HG03558 (cell line): ENCODE data around the gene SMCP.

Experiments
- ATAC-seq: cut with Tn5 transposase; IDR thresholded peaks from one replicate; pipeline ENCODE4 v1.9.1; 2021; ENCODE audit warnings: moderate number of reproducible peaks; ENCODE audit not compliant: unreplicated experiment; ENCODE audit errors: extremely low read depth

SMCP gene

DNA sequence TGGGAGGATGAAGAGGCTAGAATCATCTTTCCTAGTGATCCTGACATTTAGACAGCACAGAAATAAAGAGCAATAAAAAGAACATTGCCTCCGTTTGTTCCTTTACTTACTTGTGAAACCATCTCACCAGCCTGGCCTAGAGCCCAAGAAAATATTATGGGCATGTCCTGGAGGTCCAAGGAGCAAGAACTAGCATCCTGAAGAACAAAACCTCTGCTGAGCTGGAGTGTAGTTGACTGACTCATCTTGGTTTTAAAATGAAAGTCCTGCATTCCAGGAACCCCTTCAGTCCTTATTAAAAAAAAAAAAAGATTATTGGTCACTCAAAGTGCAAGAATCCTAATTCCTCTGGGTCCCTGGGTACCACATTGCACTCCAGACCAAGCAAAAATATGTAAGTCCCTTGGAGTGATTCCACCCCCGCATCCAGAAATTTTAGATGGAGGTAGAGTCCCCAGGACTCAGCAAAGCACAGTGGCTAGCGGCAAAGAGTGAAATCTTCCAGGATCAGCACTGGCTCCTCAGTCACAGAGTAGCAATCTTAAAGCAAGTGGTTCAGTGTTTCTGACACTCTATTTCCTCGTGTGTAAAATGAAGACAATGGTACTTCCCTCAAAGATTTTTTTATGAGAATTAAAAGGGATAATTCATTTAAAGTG is 7.0 kb downstream of the SMCP start:
- ATAC-seq = no peak

DNA sequence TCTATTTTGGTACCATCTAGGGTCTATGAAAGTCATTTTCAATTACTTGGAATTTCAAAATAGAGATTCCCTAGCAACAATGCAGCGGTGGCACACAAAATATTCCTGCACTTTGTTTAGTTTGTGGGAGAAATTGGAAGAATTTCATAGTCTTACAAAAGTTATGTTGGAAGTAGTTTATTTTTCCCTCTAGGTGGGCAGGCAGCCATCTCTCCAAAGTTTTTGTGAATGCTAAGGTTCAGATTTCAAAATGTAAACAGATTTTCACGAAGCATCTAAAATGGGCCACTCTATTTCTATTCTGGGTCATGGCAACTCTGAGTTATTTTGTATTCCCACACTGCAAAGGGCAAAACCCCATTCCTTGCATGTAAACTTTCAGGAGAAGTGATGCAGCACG is 8.0 kb downstream of the SMCP start:
- ATAC-seq = no peak

DNA sequence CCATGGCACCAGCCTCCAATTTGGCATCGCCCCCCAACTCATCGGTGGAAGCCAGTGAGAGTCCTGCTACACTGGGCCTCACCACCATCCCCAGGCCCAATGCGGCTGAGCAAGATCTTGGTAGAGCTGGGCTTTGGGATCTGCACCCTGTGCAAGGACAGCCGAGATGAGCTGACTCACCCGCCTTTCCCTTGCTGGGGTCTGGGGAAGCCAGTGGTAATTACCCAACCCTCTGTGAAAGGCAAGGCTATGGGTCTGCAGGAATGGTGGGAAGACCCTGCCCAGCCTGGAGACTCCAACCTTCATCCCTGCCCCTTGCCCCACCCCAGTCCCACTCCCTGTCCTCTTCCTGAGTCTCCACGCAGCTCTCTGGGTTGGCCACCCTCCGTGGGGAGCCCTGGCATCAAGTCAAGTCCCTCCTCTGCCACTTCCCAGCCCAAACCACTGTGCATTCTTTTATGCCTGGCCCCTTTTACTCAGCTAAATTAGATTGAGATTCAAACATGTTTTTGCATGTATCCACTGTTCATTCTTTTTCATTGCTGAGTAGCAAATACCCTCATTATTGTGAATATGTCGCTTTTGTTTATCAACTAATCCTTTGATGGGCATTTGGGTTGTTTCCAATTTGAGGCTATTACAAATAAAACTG is 8.8 kb downstream of the SMCP start:
- no peak for ATAC-seq

DNA sequence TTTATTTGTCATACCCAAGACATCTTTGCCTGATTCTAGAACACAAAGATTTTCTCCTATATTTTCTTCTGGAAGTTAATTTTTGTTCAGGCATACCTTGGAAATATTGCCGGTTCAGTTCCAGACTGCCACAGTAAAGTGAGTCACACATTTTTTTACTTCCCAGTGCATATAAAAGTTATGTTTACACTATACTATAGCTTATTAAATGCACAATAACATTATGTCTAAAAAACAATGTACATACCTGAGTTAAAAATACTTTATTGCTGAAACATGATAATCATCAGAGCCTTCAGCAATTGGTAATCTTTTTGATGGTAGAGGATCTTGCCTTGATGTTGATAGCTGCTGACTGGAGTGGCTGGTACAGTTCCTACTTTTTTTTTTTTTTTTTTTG is 10.0 kb downstream of the SMCP start:
- no peak for ATAC-seq

DNA sequence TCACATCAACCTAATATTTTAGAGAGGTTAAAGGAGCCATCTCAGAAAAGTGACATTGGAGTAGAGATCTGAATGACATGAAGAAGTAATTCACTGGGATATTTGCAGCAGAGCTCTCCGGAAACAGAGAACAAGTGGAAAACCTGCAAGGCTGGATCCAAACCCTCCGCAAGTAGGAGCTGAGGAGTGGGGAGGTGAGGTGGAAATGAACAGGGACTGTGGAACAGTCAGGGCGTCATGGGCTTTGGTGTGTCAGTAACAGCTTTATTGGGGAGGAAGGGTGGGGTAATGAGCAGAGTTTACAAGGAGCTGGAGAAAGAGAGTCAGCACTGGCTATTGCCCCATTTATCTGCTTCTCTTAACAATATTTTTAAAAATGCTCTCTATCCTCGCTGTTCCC is 20.9 kb downstream of the SMCP start:
- ATAC-seq = no peak

DNA sequence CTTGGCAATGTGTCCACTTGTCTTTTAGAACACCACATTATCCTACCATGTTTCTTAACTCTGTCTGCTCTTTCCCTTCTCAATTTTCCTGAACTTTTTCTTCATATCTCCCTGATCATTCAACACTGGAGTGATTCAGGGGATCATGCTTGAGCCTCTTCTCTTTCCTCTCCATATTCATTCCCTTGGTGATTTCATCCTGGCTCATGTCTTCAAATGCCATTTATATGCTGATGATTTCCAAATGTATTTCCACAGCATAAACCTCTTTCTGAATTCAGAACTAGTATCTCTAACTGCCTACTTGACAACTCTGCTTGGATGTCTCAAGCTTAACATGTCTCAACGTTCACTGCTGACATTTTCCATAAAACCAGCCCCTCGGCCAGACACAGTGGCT is 21.8 kb downstream of the SMCP start:
- no peak for ATAC-seq

DNA sequence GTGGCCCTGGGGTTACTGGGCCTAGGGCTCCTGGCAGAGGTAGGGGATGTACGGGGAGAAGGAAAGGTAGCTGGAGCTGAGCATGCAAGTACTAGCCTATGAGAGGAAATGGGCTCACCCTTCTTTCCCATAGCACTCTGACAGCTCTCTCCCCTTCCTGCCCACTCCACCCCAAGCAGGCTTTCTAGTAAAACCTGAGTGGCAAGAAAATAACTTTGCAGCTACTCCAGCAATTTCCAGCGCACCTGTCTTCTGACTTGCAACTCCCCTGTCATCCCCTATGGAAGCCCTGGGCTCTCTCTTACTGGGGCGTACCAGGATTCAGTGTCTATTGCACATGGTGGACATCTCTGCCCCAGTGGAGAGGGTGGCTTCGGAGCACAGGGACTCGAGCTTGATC is 23.5 kb downstream of the SMCP start:
- no peak for ATAC-seq

DNA sequence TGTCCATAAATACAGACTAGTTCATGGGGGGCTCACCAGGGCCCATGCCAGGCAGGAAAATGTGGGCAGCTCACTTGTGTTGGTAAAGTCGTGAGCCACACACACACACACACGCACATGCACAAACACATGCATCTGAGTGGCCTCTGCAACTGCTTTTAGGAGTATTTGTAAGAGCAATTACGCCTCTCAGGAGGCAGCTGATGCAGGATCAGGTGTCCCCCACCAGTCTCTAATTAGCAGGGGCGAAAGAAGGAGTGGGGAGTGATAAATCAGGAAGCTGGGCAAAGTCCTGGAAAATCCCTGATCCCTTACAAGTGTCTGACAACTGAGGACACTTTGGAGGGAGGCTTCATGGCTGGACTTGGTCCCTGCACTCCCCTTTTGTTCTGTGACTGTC is 24.5 kb downstream of the SMCP start:
- no peak for ATAC-seq

DNA sequence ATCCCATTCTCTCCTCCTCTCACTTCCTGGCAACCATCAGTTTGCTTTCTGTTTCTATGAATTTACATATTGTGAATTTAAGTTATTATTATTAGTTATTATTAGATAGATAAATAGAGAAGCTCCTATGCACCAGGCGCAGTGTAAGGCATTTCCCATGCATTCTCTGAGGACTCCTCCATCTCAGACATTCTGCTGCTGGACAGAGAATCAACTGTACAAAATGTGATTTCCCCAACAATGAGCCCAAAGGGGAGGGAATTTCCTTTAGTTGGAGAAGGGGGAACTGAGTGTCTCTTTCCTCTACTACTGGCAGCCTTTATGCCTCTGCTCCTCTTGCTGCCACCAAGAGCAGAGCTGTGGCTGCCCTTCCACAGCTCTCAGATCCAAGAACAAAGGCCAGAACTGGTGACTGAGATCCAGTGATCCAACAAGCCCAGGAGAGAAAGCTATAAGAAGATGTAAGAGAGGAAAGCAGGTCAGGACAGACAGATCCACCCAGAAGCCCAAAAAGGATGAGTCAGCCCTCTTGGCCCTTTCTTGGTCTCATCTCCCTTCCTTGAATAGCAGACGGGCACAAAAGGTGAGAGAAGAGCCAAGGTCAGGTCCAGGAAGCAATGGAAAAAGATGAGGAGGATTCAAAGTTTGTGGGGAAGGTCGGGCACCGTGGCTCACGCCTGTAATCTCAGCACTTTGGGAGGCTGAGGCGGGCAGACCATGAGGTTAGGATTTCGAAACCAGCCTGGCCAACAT is 26.7 kb downstream of the SMCP start:
- ATAC-seq = no peak

DNA sequence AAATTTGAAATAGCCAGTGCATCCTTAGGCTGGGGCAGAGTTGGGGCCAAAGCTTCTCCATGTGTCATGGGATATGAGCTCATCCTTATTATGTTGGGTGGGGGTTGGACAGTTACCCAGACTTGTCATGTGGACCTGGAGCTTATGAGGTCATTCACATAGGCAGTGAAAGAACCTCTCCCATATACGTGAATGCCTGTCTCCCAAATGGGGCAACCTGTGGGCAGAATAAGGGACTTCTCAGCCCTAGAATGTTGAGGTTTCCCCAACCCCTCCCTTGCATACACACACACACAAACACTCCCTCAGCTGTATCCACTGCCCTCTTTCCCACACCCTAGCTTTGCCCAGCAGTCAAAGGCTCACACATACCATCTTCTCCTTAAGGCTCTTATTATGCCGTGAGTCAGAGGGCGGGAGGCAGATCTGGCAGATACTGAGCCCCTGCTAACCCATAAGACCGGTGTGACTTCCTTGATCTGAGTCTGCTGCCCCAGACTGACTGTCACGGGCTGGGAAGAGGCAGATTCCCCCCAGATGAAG is 28.0 kb downstream of the SMCP start:
- no peak for ATAC-seq

DNA sequence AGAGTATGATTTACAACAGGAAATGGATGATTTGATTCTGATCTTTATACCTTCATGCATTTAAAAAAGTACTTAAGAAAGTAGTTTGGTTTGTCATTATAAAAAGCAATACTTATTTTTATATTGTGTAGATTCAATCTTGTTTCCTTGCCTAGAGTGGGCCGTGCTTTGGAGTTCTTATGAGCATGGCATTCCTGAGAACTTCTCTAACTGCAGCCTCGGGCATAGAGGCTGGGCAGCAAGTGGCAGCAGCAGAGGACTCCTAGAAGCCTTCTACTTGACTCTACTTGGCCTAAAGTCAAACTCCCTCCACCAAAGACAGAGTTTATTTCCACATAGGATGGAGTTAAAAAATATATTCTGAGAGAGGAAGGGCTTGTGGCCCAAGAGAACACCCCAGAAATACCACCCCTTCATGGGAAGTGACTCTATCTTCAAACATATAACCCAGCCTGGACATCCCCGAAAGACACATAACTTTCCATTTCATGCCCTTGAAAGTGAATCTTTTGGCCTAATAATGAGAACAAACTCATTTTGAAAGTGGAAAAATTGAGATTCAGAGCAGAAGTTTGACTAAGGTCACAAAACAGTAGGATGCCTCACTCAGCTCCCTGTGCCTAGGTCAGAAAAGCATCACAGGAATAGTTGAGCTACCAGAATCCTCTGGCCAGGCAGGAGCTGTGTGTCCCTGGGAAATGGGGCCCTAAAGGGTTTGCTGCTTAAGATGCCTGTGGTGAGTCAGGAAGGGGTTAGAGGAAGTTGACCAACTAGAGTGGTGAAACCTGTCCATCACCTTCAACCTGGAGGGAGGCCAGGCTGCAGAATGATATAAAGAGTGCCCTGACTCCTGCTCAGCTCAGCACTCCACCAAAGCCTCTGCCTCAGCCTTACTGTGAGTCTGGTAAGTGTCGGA is 29.8 kb downstream of the SMCP start, which contains the start of gene IVL:
Gene IVL, plus strand, starts transcription at position 861 of the 916 bp plus-strand sequence. CDS start 1,252 bp downstream, outside the sequence.
- ATAC-seq = no peak

DNA sequence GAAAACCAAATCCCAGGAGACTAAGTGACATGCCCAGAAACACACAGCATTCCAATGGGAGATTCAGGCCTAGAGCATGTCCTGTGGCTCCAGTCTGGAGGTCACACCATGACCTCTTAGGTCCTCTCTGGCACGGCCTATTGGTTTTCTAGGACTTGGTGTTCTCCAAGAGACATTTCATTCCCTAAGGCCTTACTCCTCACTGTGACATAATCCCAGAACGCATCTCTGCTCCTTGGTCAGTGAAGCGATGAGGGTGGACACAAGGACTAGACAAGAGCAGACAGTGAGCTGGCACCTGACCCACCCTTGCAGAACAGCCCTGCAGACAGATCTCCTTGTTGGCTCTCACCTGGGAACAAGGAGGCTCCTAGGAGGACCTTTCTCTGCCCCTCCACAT is 31.1 kb downstream of the SMCP start:
- no peak for ATAC-seq

DNA sequence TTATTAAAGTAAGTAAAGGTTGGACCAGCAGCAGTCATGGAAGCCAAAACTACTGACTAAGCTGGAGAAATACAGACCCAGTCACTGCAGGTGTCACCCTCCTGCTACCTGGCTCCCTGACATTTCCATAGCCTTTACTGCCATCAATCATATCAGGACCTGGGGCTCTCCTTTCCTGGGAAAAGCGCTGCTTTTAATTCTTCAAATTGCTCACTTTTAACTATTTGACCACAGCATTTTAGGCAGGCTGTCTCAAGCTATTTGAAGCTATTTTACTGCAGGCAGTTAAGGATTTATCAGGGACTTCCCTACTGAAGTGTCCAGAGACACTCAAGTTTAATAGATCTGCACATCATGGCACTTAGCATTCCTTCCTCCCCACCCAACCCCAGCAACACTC is 34.3 kb downstream of the SMCP start:
- ATAC-seq = no peak

DNA sequence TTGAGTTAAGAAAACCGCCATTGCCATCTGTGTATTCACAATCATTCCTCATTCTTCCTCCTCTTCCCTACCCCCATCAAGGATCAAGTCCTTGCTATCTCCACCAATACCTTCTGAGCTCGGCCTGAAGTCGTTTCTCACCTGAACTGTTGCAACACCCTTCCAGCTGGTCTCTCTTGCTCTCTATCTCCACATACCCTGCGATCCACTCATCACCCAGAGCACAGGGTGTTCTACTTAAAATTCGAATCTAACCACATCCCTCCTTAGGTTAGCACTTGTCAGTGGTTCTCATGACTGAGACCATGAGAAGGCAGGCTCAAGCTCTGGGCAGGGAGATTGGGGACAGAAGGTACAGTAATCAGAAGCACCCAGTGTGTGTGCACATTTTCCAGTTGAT is 34.8 kb downstream of the SMCP start:
- ATAC-seq = no peak

DNA sequence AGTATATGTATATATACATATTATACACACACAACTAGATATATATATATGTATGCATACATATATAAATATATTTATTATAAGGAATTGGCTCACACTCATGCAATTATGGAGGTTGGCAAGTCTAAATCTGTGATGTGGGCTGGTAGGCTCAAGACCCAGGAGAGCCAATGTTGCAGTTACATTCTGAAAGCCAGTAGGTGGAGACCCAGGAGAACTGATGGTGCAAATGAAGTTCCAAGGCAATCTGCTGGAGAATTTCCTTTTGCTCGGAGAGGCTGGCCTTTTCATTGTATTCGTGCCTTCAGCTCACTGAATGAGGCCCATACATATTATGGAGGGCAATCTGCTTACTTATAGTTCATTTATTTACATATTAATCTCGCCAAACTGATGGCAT is 39.7 kb downstream of the SMCP start:
- ATAC-seq = no peak

DNA sequence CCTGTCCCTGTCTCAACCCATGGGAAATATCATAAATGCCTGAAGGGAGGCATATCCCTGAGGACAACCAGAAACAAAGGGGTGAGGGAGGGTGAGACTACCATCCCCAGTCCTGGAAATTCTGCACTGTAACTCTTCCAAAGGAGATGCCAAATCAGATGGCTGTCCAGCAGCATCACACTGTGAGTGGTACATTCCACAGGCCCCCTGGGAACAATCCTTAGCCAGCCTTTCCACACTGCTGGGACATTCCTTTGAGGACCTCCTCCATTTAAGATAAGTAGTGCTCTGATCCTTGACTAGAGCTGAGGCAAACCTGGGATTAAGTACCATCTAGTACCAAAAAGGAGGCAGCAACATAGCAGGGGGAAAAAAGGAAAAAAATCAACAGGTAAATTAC is 40.9 kb downstream of the SMCP start:
- ATAC-seq = no peak

DNA sequence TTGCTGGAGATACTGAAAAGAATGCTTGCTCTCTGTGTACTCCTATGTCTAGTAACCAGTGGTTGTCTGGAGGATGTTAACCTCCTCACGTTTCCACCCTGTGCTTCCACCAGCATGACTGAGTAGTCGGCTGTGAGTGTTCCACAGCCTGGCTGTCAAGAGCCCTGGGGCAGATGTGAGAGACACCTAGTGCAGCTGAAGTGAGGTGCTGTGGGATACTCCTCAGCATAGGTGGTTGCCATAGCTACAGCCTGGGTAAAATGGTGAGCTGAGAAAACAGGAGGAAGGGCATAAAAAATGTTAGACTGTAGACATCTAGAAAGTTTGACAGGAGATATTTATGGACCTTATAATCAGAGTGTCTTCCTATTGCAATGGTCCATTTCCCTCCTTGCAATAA is 46.1 kb downstream of the SMCP start:
- ATAC-seq = no peak

DNA sequence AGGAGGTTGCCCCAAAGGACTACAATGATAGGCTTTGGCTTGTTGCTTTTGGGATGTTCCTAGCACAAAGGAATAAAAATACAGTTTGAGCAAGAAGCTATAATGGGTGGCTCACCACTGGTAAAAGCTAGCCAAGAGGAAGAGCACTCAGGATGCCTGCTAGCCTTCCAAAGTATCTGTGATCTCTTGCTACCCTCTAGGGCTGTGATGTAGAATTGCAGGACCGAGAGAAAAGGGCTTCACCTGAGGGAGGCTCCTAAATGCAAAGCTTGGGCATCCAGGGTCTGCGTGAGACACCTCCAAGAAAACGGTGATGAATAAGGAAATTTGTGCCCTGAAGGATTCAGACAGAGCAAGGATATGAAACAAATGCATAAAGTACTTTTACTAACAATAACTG is 48.0 kb downstream of the SMCP start:
- no peak for ATAC-seq

DNA sequence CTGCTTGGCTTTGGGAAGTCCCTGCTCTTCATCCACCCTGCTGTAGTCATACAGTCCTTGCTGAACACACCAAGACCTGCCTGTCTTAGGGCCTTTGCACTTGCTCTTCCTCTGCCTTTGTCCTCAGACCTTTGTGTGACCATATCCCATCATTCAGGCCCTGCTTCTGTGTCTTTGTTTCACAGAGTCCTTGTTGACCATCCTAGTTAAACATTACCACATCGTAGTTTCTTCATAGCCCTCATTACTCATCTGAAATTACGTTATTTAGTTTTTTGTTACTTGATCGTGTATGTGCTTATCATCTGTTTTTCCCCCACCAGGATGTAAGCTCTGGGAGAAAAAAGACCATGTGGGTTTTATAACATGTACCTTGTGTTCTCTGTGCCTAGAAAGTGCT is 50.5 kb downstream of the SMCP start:
- no peak for ATAC-seq

DNA sequence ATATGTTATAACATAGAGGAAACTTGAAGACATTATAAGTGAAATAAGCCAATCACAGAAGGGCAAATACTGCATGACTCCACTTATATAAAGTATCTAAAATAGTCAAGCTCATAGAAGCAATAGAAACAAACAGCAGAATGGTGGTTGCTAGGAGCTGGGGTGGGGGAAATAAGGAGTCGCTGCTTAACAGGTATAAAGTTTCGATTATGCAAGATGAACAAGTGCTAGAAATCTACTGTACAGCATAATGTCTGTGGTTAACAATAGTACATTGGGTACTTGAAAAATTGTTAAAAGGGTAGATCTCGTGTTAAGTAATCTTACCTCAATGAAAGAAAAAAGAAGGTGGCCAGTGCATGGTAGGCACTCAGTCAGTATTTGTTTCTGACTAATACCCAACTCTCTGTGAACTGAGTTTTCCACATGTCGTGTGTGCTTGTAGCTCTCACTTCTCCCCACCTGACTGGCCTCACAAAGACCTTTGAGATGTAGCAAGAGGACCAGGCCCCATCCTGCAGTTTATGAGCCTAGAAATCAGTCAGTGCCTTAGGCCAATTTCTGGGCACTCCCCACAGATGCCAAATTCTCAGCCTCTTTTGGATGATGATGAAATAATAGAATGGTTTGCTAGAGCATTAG is 54.2 kb downstream of the SMCP start:
- no peak for ATAC-seq
